ENCODE data around the gene CBS.
A peak's percentile ranks its signal among the peaks of the same experiment; 100 is the strongest.
"Not testable (repeated sequence)": the region's sequence is repeated elsewhere in the genome, so short reads cannot be mapped to it uniquely, and the experiment has no call there.

Gene CBS

DNA sequence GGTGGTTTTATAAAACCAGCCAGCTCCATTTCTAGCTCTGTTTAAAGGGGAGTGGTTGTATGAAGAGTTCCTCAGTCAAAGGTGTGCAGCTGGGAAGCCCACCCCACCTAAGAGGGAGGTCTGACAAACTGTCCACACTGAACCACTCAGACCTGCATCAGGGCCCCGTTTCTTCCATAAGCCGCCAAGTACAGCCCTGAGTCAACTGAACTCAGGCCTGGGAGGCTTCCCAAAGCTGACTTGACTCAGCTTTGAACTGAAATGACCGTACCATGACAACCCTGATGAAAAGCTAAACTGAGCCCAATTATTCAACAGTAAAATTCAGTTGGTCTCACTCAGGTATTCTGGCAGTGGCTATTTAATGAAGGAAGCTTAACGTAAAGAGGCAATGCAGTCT is 26.6 kb upstream of the CBS start:
- H3K4me2 ChIP-seq (ENCODE audit: insufficient read depth, low read length); ATAC-seq (ENCODE audit: insufficient read depth, low read depth); DNase-seq; H3K9me3 ChIP-seq (ENCODE audit: insufficient read depth, low read length, severe bottlenecking); H2AFZ ChIP-seq (ENCODE audit: low read depth, low read length); H3K4me1 ChIP-seq (ENCODE audit: insufficient read depth, low read length); H3K9ac ChIP-seq (ENCODE audit: low read depth, low read length); H3K4me3 ChIP-seq (ENCODE audit: low read depth in 1 of 2, low read length in 2 of 2); H3K79me2 ChIP-seq (ENCODE audit: insufficient read depth, low read length); H3K27ac ChIP-seq (ENCODE audit: low read length); H4K20me1 ChIP-seq (ENCODE audit: insufficient read depth, low read length); H3K36me3 ChIP-seq (ENCODE audit: insufficient read depth, low read length); H3K27me3 ChIP-seq (ENCODE audit: insufficient read depth, low read length, poor library complexity): not testable (repeated sequence)

DNA sequence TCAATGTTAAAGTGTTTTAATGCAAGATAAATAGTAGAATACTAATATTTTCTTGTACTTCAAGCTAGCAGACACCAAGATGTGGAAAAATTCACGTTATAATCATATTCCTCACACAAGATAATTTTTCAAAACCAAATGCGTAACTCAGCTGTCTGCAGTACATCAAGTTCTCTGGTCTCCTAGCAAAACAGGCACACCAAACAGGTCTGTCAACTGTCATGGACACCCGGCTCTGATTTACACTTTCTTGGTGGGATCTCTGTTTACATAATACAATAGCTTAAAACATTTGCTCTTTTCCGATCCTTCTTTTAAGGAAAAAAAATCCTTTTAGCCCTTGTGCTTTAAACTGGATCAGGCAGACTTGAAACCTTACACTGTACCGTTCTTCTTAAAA is 26.0 kb upstream of the CBS start:
- H3K4me1 ChIP-seq (ENCODE audit: insufficient read depth, low read length); H3K4me2 ChIP-seq (ENCODE audit: insufficient read depth, low read length); ATAC-seq (ENCODE audit: insufficient read depth, low read depth); H3K27ac ChIP-seq (ENCODE audit: low read length); H3K79me2 ChIP-seq (ENCODE audit: insufficient read depth, low read length); H3K4me3 ChIP-seq (ENCODE audit: low read depth in 1 of 2, low read length in 2 of 2); H3K27me3 ChIP-seq (ENCODE audit: insufficient read depth, low read length, poor library complexity); H2AFZ ChIP-seq (ENCODE audit: low read depth, low read length); H3K9me3 ChIP-seq (ENCODE audit: insufficient read depth, low read length, severe bottlenecking); H3K9ac ChIP-seq (ENCODE audit: low read depth, low read length); H3K36me3 ChIP-seq (ENCODE audit: insufficient read depth, low read length); DNase-seq; H4K20me1 ChIP-seq (ENCODE audit: insufficient read depth, low read length): not testable (repeated sequence)

- not testable (repeated sequence) for H3K27me3 ChIP-seq (ENCODE audit: insufficient read depth, low read length, poor library complexity); H3K4me3 ChIP-seq (ENCODE audit: low read depth in 1 of 2, low read length in 2 of 2); H3K27ac ChIP-seq (ENCODE audit: low read length); H3K9me3 ChIP-seq (ENCODE audit: insufficient read depth, low read length, severe bottlenecking); H3K79me2 ChIP-seq (ENCODE audit: insufficient read depth, low read length); H3K4me2 ChIP-seq (ENCODE audit: insufficient read depth, low read length); H3K36me3 ChIP-seq (ENCODE audit: insufficient read depth, low read length); H4K20me1 ChIP-seq (ENCODE audit: insufficient read depth, low read length); DNase-seq; H3K4me1 ChIP-seq (ENCODE audit: insufficient read depth, low read length); H2AFZ ChIP-seq (ENCODE audit: low read depth, low read length); ATAC-seq (ENCODE audit: insufficient read depth, low read depth); H3K9ac ChIP-seq (ENCODE audit: low read depth, low read length)
These were observed 25.4 kb upstream of the CBS start for GRCh38 chr21:43101000-43101399.

DNA sequence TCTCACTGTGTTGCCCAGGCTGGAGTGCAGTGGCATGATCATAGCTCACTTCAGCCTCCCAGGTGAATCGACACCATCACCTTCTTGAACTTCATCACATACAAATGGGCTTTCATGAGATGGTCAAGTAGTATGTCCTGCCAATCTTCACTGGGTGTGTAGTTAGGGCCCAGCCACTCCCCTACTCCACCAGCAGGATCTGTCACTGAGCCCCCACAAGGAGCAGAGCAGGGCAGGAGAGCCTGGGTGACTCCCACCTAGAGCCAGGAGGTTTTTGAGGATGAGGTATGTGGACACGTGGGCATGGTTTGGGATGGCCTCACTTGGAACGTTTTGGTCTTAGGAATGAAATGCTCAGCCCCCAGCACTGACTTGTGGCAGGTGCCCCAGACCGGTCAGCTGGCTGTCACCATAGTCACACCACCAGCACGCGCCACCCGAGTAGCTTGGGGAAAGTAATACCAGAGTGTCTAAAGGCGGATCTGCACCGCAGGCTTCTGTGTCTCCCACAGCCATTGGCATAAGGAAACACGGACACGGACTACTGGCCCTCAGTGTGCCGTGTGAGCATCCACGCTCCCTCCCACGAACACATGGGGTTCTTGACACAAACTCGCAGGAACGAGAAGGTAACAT is 16.5 kb upstream of the CBS start:
- ATAC-seq (ENCODE audit: insufficient read depth, low read depth): peak; percentile 37; the same call in 1 of the 3 replicates
- H3K9me3 ChIP-seq (ENCODE audit: insufficient read depth, low read length, severe bottlenecking); H3K27me3 ChIP-seq (ENCODE audit: insufficient read depth, low read length, poor library complexity); DNase-seq; H3K4me1 ChIP-seq (ENCODE audit: insufficient read depth, low read length); H3K36me3 ChIP-seq (ENCODE audit: insufficient read depth, low read length); H3K79me2 ChIP-seq (ENCODE audit: insufficient read depth, low read length); H3K4me3 ChIP-seq (ENCODE audit: low read depth in 1 of 2, low read length in 2 of 2); H4K20me1 ChIP-seq (ENCODE audit: insufficient read depth, low read length); H2AFZ ChIP-seq (ENCODE audit: low read depth, low read length); H3K27ac ChIP-seq (ENCODE audit: low read length); H3K4me2 ChIP-seq (ENCODE audit: insufficient read depth, low read length); H3K9ac ChIP-seq (ENCODE audit: low read depth, low read length): not testable (repeated sequence)

GRCh38 chr21:43090947-43091346 is 15.3 kb upstream of the CBS start:
- H3K4me3 ChIP-seq (ENCODE audit: low read depth in 1 of 2, low read length in 2 of 2); H3K4me2 ChIP-seq (ENCODE audit: insufficient read depth, low read length); H3K4me1 ChIP-seq (ENCODE audit: insufficient read depth, low read length); H3K27ac ChIP-seq (ENCODE audit: low read length); H4K20me1 ChIP-seq (ENCODE audit: insufficient read depth, low read length); H3K79me2 ChIP-seq (ENCODE audit: insufficient read depth, low read length); H3K9ac ChIP-seq (ENCODE audit: low read depth, low read length); H3K27me3 ChIP-seq (ENCODE audit: insufficient read depth, low read length, poor library complexity); H2AFZ ChIP-seq (ENCODE audit: low read depth, low read length); H3K9me3 ChIP-seq (ENCODE audit: insufficient read depth, low read length, severe bottlenecking); H3K36me3 ChIP-seq (ENCODE audit: insufficient read depth, low read length); DNase-seq: not testable (repeated sequence)
- peak; percentile 17; the same call in 1 of the 3 replicates for ATAC-seq (ENCODE audit: insufficient read depth, low read depth)

DNA sequence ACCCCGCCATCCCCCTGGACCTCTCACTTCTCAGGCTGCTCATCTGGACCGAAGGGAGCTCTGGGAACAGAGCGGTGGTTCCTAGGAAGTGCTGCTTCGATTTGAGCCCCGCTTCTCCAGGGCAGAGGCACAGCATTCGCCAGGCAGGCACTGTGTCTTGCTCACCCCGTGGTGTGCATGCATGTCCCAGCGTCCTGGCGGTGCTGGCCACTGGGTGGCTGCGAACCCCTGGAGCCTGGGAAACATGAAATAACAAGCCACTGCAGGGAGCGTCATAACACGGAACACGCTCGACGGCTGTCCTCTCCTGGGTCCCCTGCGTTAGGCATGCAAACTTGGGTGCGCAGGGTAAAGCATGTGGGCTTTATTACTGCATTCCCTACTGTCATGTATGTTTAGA is 13.8 kb upstream of the CBS start:
- H3K9ac ChIP-seq (ENCODE audit: low read depth, low read length); H3K27me3 ChIP-seq (ENCODE audit: insufficient read depth, low read length, poor library complexity); H3K79me2 ChIP-seq (ENCODE audit: insufficient read depth, low read length); H3K27ac ChIP-seq (ENCODE audit: low read length); H3K9me3 ChIP-seq (ENCODE audit: insufficient read depth, low read length, severe bottlenecking); ATAC-seq (ENCODE audit: insufficient read depth, low read depth); H3K36me3 ChIP-seq (ENCODE audit: insufficient read depth, low read length); H3K4me1 ChIP-seq (ENCODE audit: insufficient read depth, low read length); H2AFZ ChIP-seq (ENCODE audit: low read depth, low read length); H4K20me1 ChIP-seq (ENCODE audit: insufficient read depth, low read length); H3K4me3 ChIP-seq (ENCODE audit: low read depth in 1 of 2, low read length in 2 of 2); DNase-seq; H3K4me2 ChIP-seq (ENCODE audit: insufficient read depth, low read length): not testable (repeated sequence)

- H3K79me2 ChIP-seq (ENCODE audit: insufficient read depth, low read length); H3K27me3 ChIP-seq (ENCODE audit: insufficient read depth, low read length, poor library complexity); H3K4me3 ChIP-seq (ENCODE audit: low read depth in 1 of 2, low read length in 2 of 2); H3K27ac ChIP-seq (ENCODE audit: low read length); H3K4me2 ChIP-seq (ENCODE audit: insufficient read depth, low read length); H3K4me1 ChIP-seq (ENCODE audit: insufficient read depth, low read length); DNase-seq; H2AFZ ChIP-seq (ENCODE audit: low read depth, low read length); H3K9me3 ChIP-seq (ENCODE audit: insufficient read depth, low read length, severe bottlenecking); H3K36me3 ChIP-seq (ENCODE audit: insufficient read depth, low read length); H3K9ac ChIP-seq (ENCODE audit: low read depth, low read length); H4K20me1 ChIP-seq (ENCODE audit: insufficient read depth, low read length); ATAC-seq (ENCODE audit: insufficient read depth, low read depth): not testable (repeated sequence)
These were observed 7.1 kb upstream of the CBS start for GRCh38 chr21:43082587-43083300.

DNA sequence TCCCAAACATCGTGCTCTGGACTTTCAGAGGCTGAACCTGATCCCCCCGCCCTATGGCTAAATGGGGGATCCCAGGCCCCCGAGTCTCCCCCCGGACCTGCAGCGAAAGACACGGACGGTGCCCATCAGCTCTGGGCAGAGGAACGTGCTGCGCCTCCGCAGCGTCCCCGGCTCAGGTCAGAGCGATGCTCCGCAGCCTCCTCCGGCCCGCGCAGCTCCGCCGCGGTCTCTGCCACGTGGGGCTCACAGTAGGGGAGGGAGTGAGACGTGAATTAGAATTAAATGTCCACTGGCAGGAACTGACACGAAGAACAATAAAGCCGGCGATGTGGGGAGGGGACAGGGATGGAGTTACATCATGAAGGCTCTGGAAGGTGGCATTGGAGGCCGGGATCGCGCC is 1.0 kb upstream of the CBS start:
- not testable (repeated sequence) for H4K20me1 ChIP-seq (ENCODE audit: insufficient read depth, low read length); H3K4me3 ChIP-seq (ENCODE audit: low read depth in 1 of 2, low read length in 2 of 2); H3K27ac ChIP-seq (ENCODE audit: low read length); H2AFZ ChIP-seq (ENCODE audit: low read depth, low read length); H3K9ac ChIP-seq (ENCODE audit: low read depth, low read length); H3K79me2 ChIP-seq (ENCODE audit: insufficient read depth, low read length); ATAC-seq (ENCODE audit: insufficient read depth, low read depth); H3K27me3 ChIP-seq (ENCODE audit: insufficient read depth, low read length, poor library complexity); H3K4me1 ChIP-seq (ENCODE audit: insufficient read depth, low read length); H3K9me3 ChIP-seq (ENCODE audit: insufficient read depth, low read length, severe bottlenecking); DNase-seq; H3K36me3 ChIP-seq (ENCODE audit: insufficient read depth, low read length); H3K4me2 ChIP-seq (ENCODE audit: insufficient read depth, low read length)
